WTC11 (cell line): Measurements from ENCODE around the gene BACH2. TPM values are rescaled to one million over a fixed set of nuclear protein-coding genes. Genes with fewer than 3 reads are reported as not detected.

Source experiments
- ATAC-seq: fragments of 200-7000 bp; cut with Tn5 transposase; 2 replicates; pipeline ENCODE4 v1.10.0; 2021; ENCODE audit warnings: mild to moderate bottlenecking, moderate library complexity
- CTCF ChIA-PET: fragments of 300-600 bp; sonication (Branson Sonifier 250); formaldehyde crosslinking; loops from one replicate; lab custom pipeline; 2021; ENCODE audit warnings: antibody characterized with exemption; lab: Charles Lee
- POLR2A ChIA-PET: fragments of 350-600 bp; sonication (Branson Sonifier 250); formaldehyde crosslinking; loops from one replicate; lab custom pipeline; 2021; ENCODE audit warnings: antibody characterized with exemption; lab: Charles Lee
- DNase-seq: peaks from one replicate; pipeline ENCODE4 v3.0.0; 2021; ENCODE audit warnings: low spot score
- H3K27ac Mint-ChIP-seq: 2 replicates; pipeline ENCODE4 v1.8.0; 2021; ENCODE audit warnings: mixed read lengths
- H3K27me3 Mint-ChIP-seq: 2 replicates; pipeline ENCODE4 v1.8.0; 2021; ENCODE audit warnings: low read depth, mild to moderate bottlenecking, moderate library complexity, mixed read lengths
- H3K36me3 Mint-ChIP-seq: 2 replicates; pipeline ENCODE4 v1.8.0; 2021; ENCODE audit warnings: mixed read lengths
- H3K4me1 Mint-ChIP-seq: 2 replicates; pipeline ENCODE4 v1.8.0; 2022; ENCODE audit warnings: mixed read lengths
- H3K4me3 Mint-ChIP-seq: 2 replicates; pipeline ENCODE4 v1.8.0; 2021; ENCODE audit warnings: mild to moderate bottlenecking, moderate library complexity, mixed read lengths
- H3K9me3 Mint-ChIP-seq: 2 replicates; pipeline ENCODE4 v1.8.0; 2021; ENCODE audit warnings: mixed read lengths
- AFF4 ChIP-seq: sonication (generic); formaldehyde crosslinking; IDR thresholded peaks from 2 replicates; pipeline ENCODE4 v1.8.1; 2023; ENCODE audit warnings: mild to moderate bottlenecking, missing genetic modification reagents, borderline replicate concordance
- AR ChIP-seq: fragments of 250-450 bp; sonication (Bioruptor Pico); IDR thresholded peaks from 2 replicates; pipeline ENCODE4 v1.9.0; 2021; ENCODE audit warnings: mild to moderate bottlenecking
- ARID4B ChIP-seq: sonication (generic); formaldehyde crosslinking; IDR thresholded peaks from 2 replicates; pipeline ENCODE4 v1.8.0; 2023; ENCODE audit warnings: missing genetic modification reagents, mild to moderate bottlenecking, borderline replicate concordance
- ATF1 ChIP-seq: sonication (generic); formaldehyde crosslinking; IDR thresholded peaks from 2 replicates; pipeline ENCODE4 v1.8.1; 2023; ENCODE audit warnings: mild to moderate bottlenecking, moderate library complexity, missing genetic modification reagents
- CDX4 ChIP-seq: fragments of 250-450 bp; sonication (Bioruptor Pico); IDR thresholded peaks from 2 replicates; pipeline ENCODE4 v1.9.0; 2021; ENCODE audit warnings: moderate library complexity, mild to moderate bottlenecking, inconsistent platforms, borderline replicate concordance
- E2F4 ChIP-seq: sonication (generic); formaldehyde crosslinking; IDR thresholded peaks from 2 replicates; pipeline ENCODE4 v1.8.1; 2022; ENCODE audit warnings: low read depth, mild to moderate bottlenecking, moderate library complexity, missing genetic modification reagents, borderline replicate concordance
- GRHL2 ChIP-seq: fragments of 250-450 bp; sonication (Bioruptor Pico); IDR thresholded peaks from 2 replicates; pipeline ENCODE4 v1.8.0; 2022; ENCODE audit warnings: mild to moderate bottlenecking, moderate library complexity; ENCODE audit not compliant: insufficient replicate concordance, severe bottlenecking
- HMGA2 ChIP-seq: fragments of 250-450 bp; sonication (Bioruptor Pico); IDR thresholded peaks from 2 replicates; pipeline ENCODE4 v1.4.0; 2021; ENCODE audit warnings: mild to moderate bottlenecking, moderate library complexity
- JAZF1 ChIP-seq: fragments of 250-450 bp; sonication (Bioruptor Pico); IDR thresholded peaks from 2 replicates; pipeline ENCODE4 v1.9.0; 2021; ENCODE audit warnings: moderate library complexity, mild to moderate bottlenecking, inconsistent platforms
- MXD4 ChIP-seq: fragments of 250-450 bp; sonication (Bioruptor Pico); IDR thresholded peaks from 2 replicates; pipeline ENCODE4 v1.8.0; 2021; ENCODE audit warnings: mild to moderate bottlenecking, moderate library complexity, borderline replicate concordance
- MYBL2 ChIP-seq: sonication (generic); formaldehyde crosslinking; IDR thresholded peaks from 2 replicates; pipeline ENCODE4 v1.8.1; 2023; ENCODE audit warnings: mild to moderate bottlenecking, moderate library complexity, missing genetic modification reagents
- PRRX2 ChIP-seq: fragments of 250-450 bp; sonication (Bioruptor Pico); IDR thresholded peaks from 2 replicates; pipeline ENCODE4 v1.8.0; 2021; ENCODE audit warnings: mild to moderate bottlenecking
- SMAD3 ChIP-seq: sonication (generic); formaldehyde crosslinking; IDR thresholded peaks from 2 replicates; pipeline ENCODE4 v1.8.0; 2022; ENCODE audit warnings: missing genetic modification reagents, mild to moderate bottlenecking, borderline replicate concordance
- TEAD4 ChIP-seq: sonication (generic); formaldehyde crosslinking; IDR thresholded peaks from 2 replicates; pipeline ENCODE4 v1.8.0; 2022; ENCODE audit warnings: mild to moderate bottlenecking, missing genetic modification reagents
- ZBTB21 ChIP-seq: sonication (generic); formaldehyde crosslinking; IDR thresholded peaks from 2 replicates; pipeline ENCODE4 v1.8.1; 2023; ENCODE audit warnings: mild to moderate bottlenecking, missing genetic modification reagents, borderline replicate concordance
- ZNF317 ChIP-seq: sonication (generic); formaldehyde crosslinking; IDR thresholded peaks from 2 replicates; pipeline ENCODE4 v1.8.1; 2023; ENCODE audit warnings: low read depth, mild to moderate bottlenecking, moderate library complexity, missing genetic modification reagents, borderline replicate concordance
- total RNA-seq: library from RNA; stranded (reverse); gene quantifications from 3 replicates; pipeline ENCODE4 v1.2.3, GENCODE V29; 2021

The BACH2 gene
- total RNA-seq, 1 experiment from 2014 or later, result 5.9 TPM

GRCh38 chr6:90000864-90001731 is 295.5 kb downstream of the BACH2 start:
- ATAC-seq, result no peak
- H3K4me1 Mint-ChIP-seq, result peaks cover 9% of the 10 kb centered on the region
- TF ChIP-seq ZBTB21 (no peak), ATF1 (CRISPR knock-in tag) (no peak), SMAD3 (CRISPR knock-in tag) (no peak), CDX4 (CRISPR knock-in tag) (no peak), PRRX2 (no peak), E2F4 (CRISPR knock-in tag) (no peak), MYBL2 (no peak), AR (CRISPR knock-in tag) (no peak), ARID4B (CRISPR knock-in tag) (no peak), AFF4 (CRISPR knock-in tag) (no peak), TEAD4 (CRISPR knock-in tag) (no peak), HMGA2 (CRISPR knock-in tag) (no peak), JAZF1 (no peak), MXD4 (no peak), GRHL2 (CRISPR knock-in tag) (no peak), ZNF317 (CRISPR knock-in tag) (no peak)

More at GRCh38 chr6:90000864-90001731, 295.5 kb downstream of the BACH2 start:
- no peak for DNase-seq
- no peaks in the 10 kb centered on the region for H3K9me3 Mint-ChIP-seq
- no peaks in the 10 kb centered on the region for H3K27me3 Mint-ChIP-seq
- no peak overlapping the region for H3K4me3 Mint-ChIP-seq
- POLR2A ChIA-PET, result no interaction called here
- H3K27ac Mint-ChIP-seq, result no peak overlapping the region
- H3K36me3 Mint-ChIP-seq, result no peaks in the 10 kb centered on the region
- CTCF ChIA-PET, result interaction anchor here (1.2 kb wide), 2 partner anchors 61 to 476 kb away, joined by 3 to 5 read pairs; no protein-coding TSS in a partner anchor
